ENCODE results near the gene CHST12.
A peak's percentile ranks its signal among the peaks of the same experiment; 100 is the strongest.
"Not testable (repeated sequence)": the region's sequence is repeated elsewhere in the genome, so short reads cannot be mapped to it uniquely, and the experiment has no call there.

Gene CHST12

GRCh38 chr7:2405201-2405600 is 1.8 kb downstream of the CHST12 start:
- no peak for DNase-seq

GRCh38 chr7:2405601-2406345 is 2.4 kb downstream of the CHST12 start:
- DNase-seq: no peak

GRCh38 chr7:2409745-2410414 is 6.5 kb downstream of the CHST12 start:
- DNase-seq: no peak

GRCh38 chr7:2411049-2411448 is 7.6 kb downstream of the CHST12 start:
- DNase-seq: no peak

- DNase-seq: no peak
Observed at GRCh38 chr7:2411815-2412586, 8.6 kb downstream of the CHST12 start.

- DNase-seq: no peak
Observed at GRCh38 chr7:2412587-2413201, 9.3 kb downstream of the CHST12 start.

- DNase-seq: no peak
Observed at GRCh38 chr7:2416063-2416462, 12.7 kb downstream of the CHST12 start.

DNA sequence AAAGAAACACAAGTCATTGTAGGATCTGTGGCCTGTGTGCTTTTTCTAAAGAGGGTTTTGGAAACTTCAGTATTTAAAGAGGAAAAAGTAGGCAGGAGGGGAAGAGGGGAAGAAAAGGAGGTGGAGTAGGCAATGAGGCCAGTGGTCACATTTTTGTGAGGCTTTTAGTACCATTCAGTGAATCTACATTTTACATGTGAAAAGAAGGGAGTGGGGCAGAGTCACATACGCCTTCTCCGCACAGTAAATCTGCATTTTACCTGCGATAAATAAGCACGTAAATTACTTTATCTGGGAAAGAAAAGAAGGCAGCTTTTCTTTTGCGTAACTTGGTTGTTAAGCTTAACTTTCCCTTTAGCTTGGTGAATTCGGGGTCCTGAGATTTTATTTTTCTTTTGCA is 13.2 kb downstream of the CHST12 start:
- DNase-seq: no peak

DNA sequence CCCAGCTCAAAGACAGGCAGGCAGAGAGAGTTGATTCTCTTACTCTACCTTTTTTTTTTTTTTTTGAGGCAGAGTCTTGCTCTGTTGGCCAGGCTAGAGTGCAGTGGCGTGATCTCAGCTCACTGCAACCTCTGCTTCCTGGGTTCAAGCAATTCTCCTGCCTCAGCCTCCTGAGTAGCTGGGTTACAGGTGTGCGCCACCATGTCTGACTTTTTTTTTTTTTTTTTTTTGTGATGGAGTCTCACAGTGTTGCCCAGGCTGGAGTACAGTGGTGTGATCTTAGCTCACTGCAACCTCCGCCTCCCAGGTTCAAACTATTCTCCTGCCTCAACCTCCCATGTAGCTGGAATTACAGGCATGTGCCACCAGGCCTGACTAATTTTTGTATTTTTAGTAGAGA is 13.8 kb downstream of the CHST12 start:
- not testable (repeated sequence) for DNase-seq

DNA sequence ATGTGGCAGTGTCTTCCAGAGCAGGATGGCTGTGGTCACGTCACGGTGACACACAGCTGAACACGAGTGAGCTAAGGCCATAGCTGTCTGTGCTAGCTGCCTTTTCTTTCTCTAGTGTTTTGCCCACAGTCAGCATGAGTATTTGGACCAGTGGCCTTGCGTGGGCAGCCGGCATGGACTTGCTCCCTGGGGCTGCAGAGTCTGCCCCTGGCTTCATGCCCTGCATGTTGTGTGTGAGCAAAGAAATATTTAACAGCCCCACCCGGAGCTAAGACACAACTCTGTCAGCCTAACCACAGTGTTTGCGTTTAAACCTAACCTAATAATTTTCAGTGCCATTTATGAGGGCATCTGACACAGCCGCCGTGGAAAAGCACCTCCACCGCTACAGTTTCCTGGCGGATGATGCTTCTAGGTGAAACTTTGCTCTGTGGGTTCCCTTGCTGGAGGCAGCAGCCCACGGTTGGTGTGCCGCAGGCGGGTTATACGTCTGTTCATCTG is 14.6 kb downstream of the CHST12 start:
- DNase-seq: no peak

- DNase-seq: no peak
Observed at GRCh38 chr7:2420216-2420933, 17.0 kb downstream of the CHST12 start.

- no peak for DNase-seq
Observed at GRCh38 chr7:2421943-2422310, 18.5 kb downstream of the CHST12 start.

GRCh38 chr7:2425749-2426148 is 22.3 kb downstream of the CHST12 start:
- DNase-seq: no peak

DNA sequence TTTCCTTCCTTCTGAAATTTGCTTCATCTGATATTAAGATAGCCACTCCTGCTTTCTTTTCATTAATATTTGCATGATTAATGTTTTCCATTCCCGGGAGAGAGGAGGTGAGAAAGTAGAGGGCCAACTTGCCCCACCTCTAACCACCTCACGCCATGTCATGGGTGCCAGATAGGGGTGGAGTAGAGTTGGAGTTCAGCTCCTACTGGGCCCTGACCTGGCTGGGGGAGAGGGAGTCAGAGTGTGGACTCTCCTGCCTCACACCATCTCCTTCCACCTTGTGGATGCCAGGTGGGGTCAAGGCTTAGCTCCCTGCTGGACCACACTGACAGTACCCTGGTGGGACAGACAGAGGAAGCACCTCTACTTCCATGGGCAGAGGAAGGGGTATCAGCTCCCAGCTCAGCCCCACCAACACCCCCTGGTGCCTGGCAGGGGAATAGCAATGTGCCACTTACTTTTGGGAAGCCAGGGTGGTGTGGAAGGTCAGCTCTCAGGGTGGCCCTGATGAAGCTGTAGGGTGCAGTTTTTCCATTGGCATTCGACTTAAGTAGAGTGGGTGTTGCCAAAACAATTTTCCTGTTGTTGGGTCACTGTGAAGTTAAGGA is 28.0 kb downstream of the CHST12 start:
- peak; percentile 30 to 51 for DNase-seq

- no peak for DNase-seq
Observed at GRCh38 chr7:2432910-2433712, 29.7 kb downstream of the CHST12 start.

GRCh38 chr7:2433713-2434550 is 30.5 kb downstream of the CHST12 start:
- no peak for DNase-seq

DNA sequence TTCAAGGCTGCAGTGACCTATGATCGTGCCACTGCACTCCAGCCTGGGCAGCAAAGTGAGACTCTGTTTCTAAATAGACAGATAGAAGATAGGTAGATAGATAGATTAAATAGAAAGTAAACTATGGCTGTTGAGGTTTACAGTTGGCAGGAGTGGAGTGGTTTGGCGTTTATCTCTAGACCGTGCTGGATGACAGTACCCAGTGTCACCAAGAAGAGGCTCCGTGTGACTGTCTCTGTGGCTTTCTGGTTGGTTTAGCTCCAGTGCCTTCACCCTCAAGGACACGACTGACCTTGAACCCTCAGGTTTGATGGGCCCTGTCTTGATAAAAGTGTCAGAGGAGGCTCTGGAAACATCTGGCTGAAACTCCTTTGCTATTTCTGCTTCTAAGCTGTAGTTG is 31.7 kb downstream of the CHST12 start:
- DNase-seq: no peak

GRCh38 chr7:2436341-2437104 is 33.1 kb downstream of the CHST12 start:
- DNase-seq: no peak

DNA sequence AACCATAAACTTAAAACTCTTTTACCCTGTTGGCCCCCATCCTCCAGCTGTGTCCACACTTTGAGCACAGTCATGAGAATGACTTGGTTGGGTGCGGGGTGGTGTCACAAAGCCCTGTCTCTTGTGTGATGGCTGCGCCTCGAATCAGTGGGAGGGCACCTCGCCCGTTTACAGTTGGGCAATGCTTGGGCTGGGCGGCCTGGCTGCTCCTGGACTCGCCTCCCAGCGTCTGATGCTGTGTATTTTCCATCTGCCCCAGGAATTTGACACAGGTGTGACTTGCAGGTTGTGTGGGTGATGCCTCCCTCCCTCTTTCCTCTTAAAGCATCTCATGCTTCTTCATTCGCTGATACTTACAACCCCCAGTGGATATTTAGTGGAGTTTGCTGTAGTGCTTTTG is 33.7 kb downstream of the CHST12 start:
- no peak for DNase-seq

All from SHP77 (cell line).